HepG2 (cell line): ENCODE measurements around the gene ADAMTS2. TPM values are rescaled to one million over a fixed set of nuclear protein-coding genes. Genes with fewer than 3 reads are reported as not detected.

Experiments used
- ATAC-seq: fragments of 200-7000 bp; cut with Tn5 transposase; 3 replicates; pipeline ENCODE4 v1.9.1; 2020; ENCODE audit warnings: mild to moderate bottlenecking, moderate library complexity
- BruUV-seq: library from RNA; stranded (reverse); fragments of 400-500 nt; replicated peaks from 2 replicates; lab custom pipeline; 2021; lab: Mats Ljungman, UMichigan
- CTCF ChIA-PET: fragments of 300-600 bp; formaldehyde crosslinking; extraction: SDS; loops from one replicate; lab custom pipeline; 2021; ENCODE audit warnings: low total read pairs, inconsistent platforms, low intra/inter-chr PET ratio; lab: Yijun Ruan, JAX
- POLR2A ChIA-PET: fragments of 350-600 bp; sonication (Branson Sonifier 250); formaldehyde crosslinking; loops from one replicate; lab custom pipeline; 2020; ENCODE audit warnings: antibody characterized with exemption, inconsistent platforms; lab: Yijun Ruan, JAX
- DNase-seq: peaks from one replicate; pipeline ENCODE4 v3.0.0-alpha.2; 2015; ENCODE audit warnings: low spot score
- FAIRE-seq: peaks from 3 replicates; lab custom pipeline; 2011; peaks lifted over from hg19 to GRCh38; lab: Jason Lieb, UNC
- H2AFZ ChIP-seq: one replicate; pipeline ENCODE4 v1.6.1; 2011; ENCODE audit warnings: low read length, inconsistent platforms
- H3K27ac ChIP-seq: fragments of 300-600 bp; 3 replicates; pipeline ENCODE4 v1.8.0; 2011; ENCODE audit warnings: mixed run types, mild to moderate bottlenecking, mixed read lengths, low read length, inconsistent platforms; ENCODE audit not compliant: insufficient read depth; ENCODE audit errors: extremely low read length
- H3K27me3 ChIP-seq, 2 experiments: fragments of 200-600 bp in 1 of 2; 2 replicates in 1 of 2; 3 replicates in 1 of 2; pipeline versions ENCODE4 v1.6.0 to v1.8.0; 2011; ENCODE audit warnings: low read length in 2 of 2, mild to moderate bottlenecking in 2 of 2, moderate library complexity in 2 of 2, inconsistent platforms in 1 of 2; ENCODE audit not compliant: insufficient read depth in 2 of 2, control insufficient read depth in 1 of 2
- H3K36me3 ChIP-seq, 2 experiments: fragments of 200-600 bp in 1 of 2; replicated peaks in 1 of 2; 2 replicates in 1 of 2; 3 replicates in 1 of 2; pipeline versions ENCODE4 v1.5.1 to v1.8.0; 2011; ENCODE audit warnings: low read length in 2 of 2, inconsistent platforms in 1 of 2; ENCODE audit not compliant: insufficient read depth in 2 of 2, control insufficient read depth in 1 of 2
- H3K4me1 ChIP-seq: 2 replicates; pipeline ENCODE4 v1.5.1; 2012; ENCODE audit warnings: low read length, inconsistent platforms; ENCODE audit not compliant: insufficient read depth
- H3K4me2 ChIP-seq: 2 replicates; pipeline ENCODE4 v1.6.0; 2011; ENCODE audit warnings: low read depth, low read length, inconsistent platforms
- H3K4me3 ChIP-seq, 3 experiments: fragments of 200-600 bp in 1 of 3; sonication (generic), shearing (Covaris generic) in 1 of 3; replicated peaks in 1 of 3; 2 replicates each; pipeline ENCODE4 v1.5.1; 2011 to 2016; ENCODE audit warnings: low read length in 3 of 3, inconsistent platforms in 2 of 3, low read depth in 2 of 3, mild to moderate bottlenecking in 2 of 3, control low read depth in 1 of 3, mixed read lengths in 1 of 3; ENCODE audit not compliant: insufficient read depth in 1 of 3
- H3K79me2 ChIP-seq: one replicate; pipeline ENCODE4 v1.6.1; 2011; ENCODE audit warnings: low read length, inconsistent platforms; ENCODE audit not compliant: insufficient read depth
- H3K9ac ChIP-seq: 2 replicates; pipeline ENCODE4 v1.6.0; 2011; ENCODE audit warnings: mild to moderate bottlenecking, low read depth, low read length, inconsistent platforms; ENCODE audit not compliant: insufficient read depth
- H3K9me3 ChIP-seq: 2 replicates; pipeline ENCODE4 v1.5.1; 2012; ENCODE audit warnings: mild to moderate bottlenecking, low read length
- H4K20me1 ChIP-seq: 2 replicates; pipeline ENCODE4 v1.6.0; 2011; ENCODE audit warnings: inconsistent platforms, mild to moderate bottlenecking, low read length, moderate library complexity; ENCODE audit not compliant: insufficient read depth
- ASH2L ChIP-seq: fragments of 300-600, 200-600 bp; sonication (generic); IDR thresholded peaks from 2 replicates; pipeline ENCODE4 v1.7.0; 2017; ENCODE audit warnings: low read depth, mild to moderate bottlenecking, moderate library complexity, mixed read lengths, low read length; ENCODE audit not compliant: insufficient read length
- ATAD3A ChIP-seq: sonication (generic); formaldehyde crosslinking; IDR thresholded peaks from 2 replicates; pipeline ENCODE4 v1.4.0; 2020; ENCODE audit warnings: missing genetic modification reagents
- EED ChIP-seq: sonication (generic); formaldehyde crosslinking; IDR thresholded peaks from 2 replicates; pipeline ENCODE4 v1.5.0; 2020; ENCODE audit warnings: mild to moderate bottlenecking, missing genetic modification reagents
- FOXP1 ChIP-seq, 2 experiments: fragments of 450-650 bp in 1 of 2; IDR thresholded peaks; 2 replicates each; pipeline ENCODE4 v1.6.1; 2017 to 2018; ENCODE audit warnings: antibody characterized with exemption in 1 of 2
- HNRNPH1 ChIP-seq: fragments of 200-400 bp; formaldehyde crosslinking; optimal IDR thresholded peaks from 2 replicates; pipeline ENCODE3; 2017; ENCODE audit warnings: mild to moderate bottlenecking, low read depth, low read length
- KMT2B ChIP-seq: IDR thresholded peaks from 2 replicates; pipeline ENCODE4 v1.6.1; 2016; ENCODE audit warnings: missing genetic modification reagents, missing compliant biosample characterization
- NFATC3 ChIP-seq: sonication (generic); formaldehyde crosslinking; IDR thresholded peaks from 2 replicates; pipeline ENCODE4 v1.5.1; 2020; ENCODE audit warnings: mild to moderate bottlenecking, missing genetic modification reagents
- NFE2L2 ChIP-seq: fragments of 150-350 bp; IDR thresholded peaks from 2 replicates; pipeline ENCODE4 v1.6.1; 2014; ENCODE audit warnings: low read length
- NR0B2 ChIP-seq: sonication (generic); formaldehyde crosslinking; IDR thresholded peaks from 2 replicates; pipeline ENCODE4 v1.4.0; 2020; ENCODE audit warnings: mild to moderate bottlenecking, missing genetic modification reagents
- ONECUT2 ChIP-seq: sonication (generic); formaldehyde crosslinking; IDR thresholded peaks from 2 replicates; pipeline ENCODE4 v1.4.0; 2020; ENCODE audit warnings: missing genetic modification reagents
- PRDM10 ChIP-seq: sonication (generic); formaldehyde crosslinking; IDR thresholded peaks from 2 replicates; pipeline ENCODE4 v1.4.0; 2020; ENCODE audit warnings: low read depth, missing genetic modification reagents
- SNRNP70 ChIP-seq: fragments of 200-400 bp; formaldehyde crosslinking; IDR thresholded peaks from 2 replicates; pipeline ENCODE4 v1.6.1; 2017; ENCODE audit warnings: mild to moderate bottlenecking, low read depth, low read length, moderate library complexity
- ZBTB3 ChIP-seq: sonication (generic); formaldehyde crosslinking; IDR thresholded peaks from 2 replicates; pipeline ENCODE4 v1.4.0; 2020; ENCODE audit warnings: low read depth, mild to moderate bottlenecking, moderate library complexity, missing genetic modification reagents, borderline replicate concordance
- ZFAT ChIP-seq: sonication (generic); formaldehyde crosslinking; conservative IDR thresholded peaks from 2 replicates; pipeline ENCODE4 v1.8.1; 2023; ENCODE audit warnings: missing genetic modification reagents, inconsistent platforms
- ZMYM3 ChIP-seq: sonication (generic); formaldehyde crosslinking; IDR thresholded peaks from 2 replicates; pipeline ENCODE4 v1.5.1; 2020; ENCODE audit warnings: mild to moderate bottlenecking, missing genetic modification reagents
- ZNF431 ChIP-seq: sonication (generic); formaldehyde crosslinking; IDR thresholded peaks from 2 replicates; pipeline ENCODE4 v1.9.0; 2022; ENCODE audit warnings: missing genetic modification reagents, low read depth, mild to moderate bottlenecking, borderline replicate concordance
- ZNF451 ChIP-seq: sonication (generic); formaldehyde crosslinking; IDR thresholded peaks from 2 replicates; pipeline ENCODE4 v1.5.0; 2020; ENCODE audit warnings: mild to moderate bottlenecking, missing genetic modification reagents
- WGBS: methylation state at CpG from one replicate; pipeline ENCODE4 v1.1.6; 2017; ENCODE audit warnings: low lambda C conversion rate; 5-methylcytosine and 5-hydroxymethylcytosine counted together
- in situ Hi-C: cut with HindIII; loops from 2 replicates; pipeline ENCODE4 v1.10.0; 2017; ENCODE audit warnings: low pct_unique_long_range_greater_than_20kb; ENCODE audit not compliant: extremely low pct_ligation_motif_present
- intact Hi-C: fragments of 100-400 bp; cut with micrococcal nuclease; formaldehyde crosslinking; loops from one replicate; pipeline ENCODE4 v1.10.0; 2022; ENCODE audit not compliant: unreplicated experiment
- polyA plus RNA-seq, 8 experiments: library from polyadenylated mRNA; depleted of rRNA in 3 of 8; stranded (reverse) in 7 of 8; unstranded in 1 of 8; fragments of >200 nt; fragmentation: Illumina TruSeq in 4 of 8; extraction: Trizol in 4 of 8; gene quantifications; 2 replicates each; pipeline versions ENCODE4 v1.2.1 to v1.2.3, GENCODE V29; 2011 to 2016; ENCODE audit warnings: low read depth in 4 of 8, missing spikeins in 1 of 8, mixed read lengths in 1 of 8; ENCODE audit not compliant: insufficient read depth in 1 of 8
- total RNA-seq, 5 experiments: library from RNA; depleted of rRNA; stranded (reverse); fragments of >200 nt; fragmentation: Illumina TruSeq; extraction: Trizol; gene quantifications; 2 replicates each; pipeline ENCODE4 v1.2.3, GENCODE V29; 2016; ENCODE audit warnings: low read depth in 1 of 5

Gene ADAMTS2
- total and polyA plus RNA-seq, 2 of the 13 experiments (the other 11 are each of a cell fraction or from before 2014, with no cell fraction given) = 0.24 to 3.5 TPM

DNA sequence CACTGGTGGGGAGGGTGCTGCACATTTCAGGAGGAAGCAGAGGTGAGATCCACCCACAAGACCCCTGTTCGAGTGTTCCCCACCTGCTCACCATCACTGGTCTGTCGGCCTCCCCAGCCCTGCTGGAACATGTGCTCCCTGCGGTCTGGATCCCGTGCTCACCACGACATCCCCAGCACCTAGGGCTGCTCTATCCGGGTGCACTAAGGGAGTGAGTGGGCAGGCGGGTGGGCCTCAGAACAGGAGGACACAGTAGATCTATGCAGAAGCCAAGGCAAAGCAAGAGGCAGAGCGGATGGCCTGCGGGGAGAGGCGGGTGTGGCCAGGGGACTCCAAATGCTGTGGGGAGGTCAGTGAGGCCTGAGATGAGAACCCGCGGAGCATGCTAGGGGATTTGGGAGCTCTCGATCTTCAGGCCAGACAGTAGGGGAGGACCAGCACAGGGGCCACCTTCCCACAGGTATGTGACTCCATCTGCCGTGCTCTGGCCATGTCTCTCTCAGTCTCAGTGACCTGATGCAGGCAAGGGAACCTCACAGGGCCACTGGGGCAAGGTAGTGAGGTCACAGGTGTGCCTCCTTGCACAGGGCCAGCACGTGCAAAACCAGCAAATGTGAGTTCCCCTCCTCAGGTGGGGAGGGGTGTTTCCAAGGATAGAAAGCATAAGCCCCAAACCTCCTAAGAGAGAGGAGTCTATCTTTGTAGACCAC is 150.9 kb downstream of the ADAMTS2 start (continued):
- no peak for TF ChIP-seq HNRNPH1

DNA sequence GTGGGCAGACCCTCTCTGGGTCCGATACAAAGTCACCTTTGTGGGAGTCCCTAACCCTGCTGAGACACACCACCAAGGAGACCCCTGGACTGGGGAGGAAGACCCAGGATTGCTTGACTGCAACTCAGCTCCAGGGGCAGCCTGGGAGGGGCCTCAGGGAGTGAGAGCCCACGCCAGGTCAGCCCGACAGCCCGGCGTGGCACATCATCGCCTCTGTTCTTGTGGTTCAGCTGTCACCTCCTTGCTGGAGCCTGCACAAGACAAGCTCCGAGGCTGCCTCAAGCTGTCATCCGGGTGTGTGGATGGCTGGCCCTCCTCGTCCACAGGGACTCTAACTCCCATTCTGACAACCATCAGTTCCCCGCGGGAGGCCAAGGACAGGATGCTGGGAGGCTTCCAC is 151.5 kb downstream of the ADAMTS2 start:
- no peak overlapping the region for H2AFZ ChIP-seq
- H3K36me3 ChIP-seq = no peaks in the 10 kb centered on the region
- intact Hi-C loops = no loop called here
- ATAC-seq = no peak
- H4K20me1 ChIP-seq = no peaks in the 10 kb centered on the region
- no peaks in the 10 kb centered on the region for H3K9me3 ChIP-seq
- ChIA-PET CTCF (no interaction called here), POLR2A (no interaction called here)
- no TSS peak for BruUV-seq
- H3K79me2 ChIP-seq = no peaks in the 10 kb centered on the region
- no peak overlapping the region for H3K4me2 ChIP-seq
- in situ Hi-C loops = no loop called here
- FAIRE-seq = no peak
- no peak for TF ChIP-seq ZMYM3 (CRISPR knock-in tag)
- no peak for TF ChIP-seq ASH2L
- TF ChIP-seq NR0B2 (CRISPR knock-in tag) = no peak
- no peak for TF ChIP-seq FOXP1 (IDR thresholded peaks at IDR 0.05)
- no peak for TF ChIP-seq FOXP1 (CRISPR knock-in tag; IDR thresholded peaks at IDR 0.05)
- TF ChIP-seq ONECUT2 (CRISPR knock-in tag) = no peak
- no peak for TF ChIP-seq SNRNP70
- no peak for TF ChIP-seq ZNF451 (CRISPR knock-in tag)
- TF ChIP-seq PRDM10 = no peak
- TF ChIP-seq EED (CRISPR knock-in tag) = no peak
- TF ChIP-seq NFE2L2 = no peak
- TF ChIP-seq ZNF431 (CRISPR knock-in tag) = no peak
- no peak for TF ChIP-seq KMT2B (CRISPR knock-in tag)
- TF ChIP-seq ZFAT (CRISPR knock-in tag) = no peak
- no peak for TF ChIP-seq ATAD3A
- no peak for TF ChIP-seq ZBTB3 (CRISPR knock-in tag)
- no peak for TF ChIP-seq NFATC3
- DNase-seq = no peak
- no peak overlapping the region for H3K9ac ChIP-seq
- H3K4me1 ChIP-seq = peaks cover 10% of the 10 kb centered on the region
- peaks cover 1 to 23% of the 10 kb centered on the region in 2 experiments; a peak in 4 of 5 replicates for H3K27me3 ChIP-seq
- H3K27ac ChIP-seq = no peak overlapping the region
- WGBS = 17% methylated on average over 1 of the region's 11 CpGs
- no peak overlapping the region for H3K4me3 ChIP-seq
